H1 (cell line): ENCODE results near the gene MAVS. TPM values are rescaled to one million over a fixed set of nuclear protein-coding genes. Genes with fewer than 3 reads are reported as not detected.

Experiments used
- RBBP5 ChIP-seq: IDR thresholded peaks from 2 replicates; pipeline ENCODE4 v1.7.1; 2012; ENCODE audit warnings: low read depth, mild to moderate bottlenecking, inconsistent platforms, low read length, moderate library complexity, borderline replicate concordance
- SAP30 ChIP-seq: fragments of 300-600 bp; sonication (generic); IDR thresholded peaks from 2 replicates; pipeline ENCODE4 v1.7.1; 2012; ENCODE audit warnings: low read length, moderate library complexity, mild to moderate bottlenecking, inconsistent platforms; ENCODE audit not compliant: insufficient read depth, insufficient replicate concordance
- SIRT6 ChIP-seq: IDR thresholded peaks from one replicate; pipeline ENCODE4 v1.7.1; 2012; ENCODE audit warnings: low read length, inconsistent platforms
- SP1 ChIP-seq: IDR thresholded peaks from 2 replicates; pipeline ENCODE4 v1.6.1; 2011; ENCODE audit warnings: low read depth, low read length
- SP2 ChIP-seq: IDR thresholded peaks from 2 replicates; pipeline ENCODE4 v1.6.1; 2012; ENCODE audit warnings: mild to moderate bottlenecking, low read length, inconsistent platforms
- TBP ChIP-seq: IDR thresholded peaks from 2 replicates; pipeline ENCODE4 v1.6.1; 2011; ENCODE audit warnings: low read depth, low read length, improper control_type of control experiment
- polyA plus RNA-seq, 7 experiments: library from polyadenylated mRNA; depleted of rRNA in 3 of 7; stranded (reverse) in 5 of 7; unstranded in 2 of 7; fragments of >200 nt in 5 of 7; fragments of 200-250 nt in 2 of 7; gene quantifications; 1 replicate in 5 of 7; 2 replicates in 1 of 7; 4 replicates in 1 of 7; pipeline versions ENCODE4 v1.2.1 to v1.2.3, GENCODE V29; 2011 to 2013; ENCODE audit warnings: missing spikeins in 2 of 7, mixed read lengths in 2 of 7
- total RNA-seq: library from RNA; stranded (reverse); fragmentation: NEBNext Ultra II Directional; extraction: Animal tissue kit (Norgen Biotek cat#: 25700); gene quantifications from 2 replicates; pipeline ENCODE4 v1.2.1, GENCODE V29; 2021
- TF ChIP-seq, protein P1 (sequence below): IDR thresholded peaks from 2 replicates; pipeline ENCODE4 v1.6.1; 2011; ENCODE audit warnings: low read length, improper control_type of control experiment

MAVS gene
- total and polyA plus RNA-seq, 2 of the 8 experiments (the other 6 are each of a cell fraction or from before 2014, with no cell fraction given), result 9.9 to 24.3 TPM

DNA sequence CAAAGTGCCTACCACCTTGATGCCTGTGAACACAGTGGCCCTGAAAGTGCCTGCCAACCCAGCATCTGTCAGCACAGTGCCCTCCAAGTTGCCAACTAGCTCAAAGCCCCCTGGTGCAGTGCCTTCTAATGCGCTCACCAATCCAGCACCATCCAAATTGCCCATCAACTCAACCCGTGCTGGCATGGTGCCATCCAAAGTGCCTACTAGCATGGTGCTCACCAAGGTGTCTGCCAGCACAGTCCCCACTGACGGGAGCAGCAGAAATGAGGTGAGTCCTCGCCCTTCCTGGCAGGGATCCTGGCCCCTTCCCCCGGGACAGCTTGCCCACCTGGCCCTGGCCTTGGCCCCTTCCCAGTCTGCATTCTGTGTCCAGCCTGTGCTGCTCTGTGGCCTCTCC is 17.9 kb downstream of the MAVS start (continued):
- TF ChIP-seq RBBP5, result no peak
- TF ChIP-seq SP1, result no peak
- no peak for TF ChIP-seq SP2
- TF ChIP-seq SIRT6, result no peak
- TF ChIP-seq SAP30, result no peak
- TF ChIP-seq, protein P1, sequence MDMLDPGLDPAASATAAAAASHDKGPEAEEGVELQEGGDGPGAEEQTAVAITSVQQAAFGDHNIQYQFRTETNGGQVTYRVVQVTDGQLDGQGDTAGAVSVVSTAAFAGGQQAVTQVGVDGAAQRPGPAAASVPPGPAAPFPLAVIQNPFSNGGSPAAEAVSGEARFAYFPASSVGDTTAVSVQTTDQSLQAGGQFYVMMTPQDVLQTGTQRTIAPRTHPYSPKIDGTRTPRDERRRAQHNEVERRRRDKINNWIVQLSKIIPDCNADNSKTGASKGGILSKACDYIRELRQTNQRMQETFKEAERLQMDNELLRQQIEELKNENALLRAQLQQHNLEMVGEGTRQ, result no peak
- no peak for TF ChIP-seq TBP
